SIG-M5 treated with dmso at 0.1 percent for 504 hours (cell line): Measurements from ENCODE around the gene WFDC1.

Experiments used
- DNase-seq: peaks from one replicate; lab custom pipeline; 2025; ENCODE audit not compliant: unreplicated experiment; lab: John Stamatoyannopoulos, UW

WFDC1 gene

GRCh38 chr16:84294531-84295142, at the start of gene WFDC1:
Gene WFDC1 (plus strand): TSS chr16:84294878. CDS start chr16:84294972, 94 bp downstream.
- no peak for DNase-seq

GRCh38 chr16:84245956-84246678, 48.6 kb upstream of the WFDC1 start:
- DNase-seq, result no peak

GRCh38 chr16:84246679-84247077, 48.0 kb upstream of the WFDC1 start:
- DNase-seq, result no peak

- DNase-seq, result no peak
These were observed 47.3 kb upstream of the WFDC1 start for GRCh38 chr16:84247331-84247730.

GRCh38 chr16:84247844-84248243, 46.8 kb upstream of the WFDC1 start:
- DNase-seq, result no peak

- DNase-seq, result no peak
These were observed 42.5 kb upstream of the WFDC1 start for GRCh38 chr16:84252184-84252583.

GRCh38 chr16:84253173-84253572, 41.5 kb upstream of the WFDC1 start:
- no peak for DNase-seq

- no peak for DNase-seq
These were observed 40.6 kb upstream of the WFDC1 start for GRCh38 chr16:84254062-84254461.

GRCh38 chr16:84255050-84255810, 39.4 kb upstream of the WFDC1 start:
- DNase-seq, result no peak

- DNase-seq, result no peak
These were observed 36.4 kb upstream of the WFDC1 start for GRCh38 chr16:84258266-84258665.

GRCh38 chr16:84259691-84260090, 35.0 kb upstream of the WFDC1 start:
- DNase-seq, result no peak

- no peak for DNase-seq
These were observed 33.7 kb upstream of the WFDC1 start for GRCh38 chr16:84260766-84261554.

- DNase-seq, result no peak
These were observed 32.6 kb upstream of the WFDC1 start for GRCh38 chr16:84262031-84262430.

GRCh38 chr16:84262939-84263338, 31.7 kb upstream of the WFDC1 start:
- DNase-seq, result no peak

- peak; percentile 47 for DNase-seq
These were observed 28.2 kb upstream of the WFDC1 start for GRCh38 chr16:84266451-84266850.

- no peak for DNase-seq
These were observed 27.3 kb upstream of the WFDC1 start for GRCh38 chr16:84267380-84267779.

GRCh38 chr16:84268291-84269040, 26.2 kb upstream of the WFDC1 start:
- no peak for DNase-seq

GRCh38 chr16:84270071-84270470, 24.6 kb upstream of the WFDC1 start:
- no peak for DNase-seq

GRCh38 chr16:84270531-84270930, 24.1 kb upstream of the WFDC1 start:
- no peak for DNase-seq

GRCh38 chr16:84271037-84271436, 23.6 kb upstream of the WFDC1 start:
- DNase-seq, result no peak

GRCh38 chr16:84271866-84272265, 22.8 kb upstream of the WFDC1 start:
- no peak for DNase-seq
